Activated naive CD4-positive, alpha-beta T cell treated with Interleukin-2 at 50 U/mL for 16 hours (primary cell): ENCODE data around the gene NEDD4L.
"Not testable (repeated sequence)": the region's sequence is repeated elsewhere in the genome, so short reads cannot be mapped to it uniquely, and the experiment has no call there.

Source experiments
- DNase-seq: peaks from one replicate; pipeline ENCODE4 v3.0.0-alpha.2; 2020

NEDD4L gene

GRCh38 chr18:58247363-58247834 is 203.4 kb downstream of the NEDD4L start:
- no peak for DNase-seq

GRCh38 chr18:58249712-58250111 is 205.7 kb downstream of the NEDD4L start:
- DNase-seq = no peak

- no peak for DNase-seq
Measured at GRCh38 chr18:58251416-58251815, 207.4 kb downstream of the NEDD4L start.

- DNase-seq = no peak
Measured at GRCh38 chr18:58252166-58252565, 208.1 kb downstream of the NEDD4L start.

- no peak for DNase-seq
Measured at GRCh38 chr18:58253318-58253717, 209.3 kb downstream of the NEDD4L start.

GRCh38 chr18:58253871-58254270 is 209.8 kb downstream of the NEDD4L start:
- no peak for DNase-seq

- no peak for DNase-seq
Measured at GRCh38 chr18:58254873-58255511, 211.0 kb downstream of the NEDD4L start.

GRCh38 chr18:58255701-58256311 is 211.8 kb downstream of the NEDD4L start:
- no peak for DNase-seq

GRCh38 chr18:58256316-58257080 is 212.5 kb downstream of the NEDD4L start:
- no peak for DNase-seq

- no peak for DNase-seq
Measured at GRCh38 chr18:58257461-58257860, 213.4 kb downstream of the NEDD4L start.

GRCh38 chr18:58258692-58259342 is 214.8 kb downstream of the NEDD4L start:
- DNase-seq = no peak

- DNase-seq = no peak
Measured at GRCh38 chr18:58263055-58263957, 219.3 kb downstream of the NEDD4L start.

GRCh38 chr18:58264075-58264474 is 220.0 kb downstream of the NEDD4L start:
- no peak for DNase-seq

GRCh38 chr18:58264840-58265239 is 220.8 kb downstream of the NEDD4L start:
- no peak for DNase-seq

GRCh38 chr18:58265489-58265888 is 221.5 kb downstream of the NEDD4L start:
- not testable (repeated sequence) for DNase-seq

- no peak for DNase-seq
Measured at GRCh38 chr18:58266291-58266690, 222.3 kb downstream of the NEDD4L start.

- DNase-seq = no peak
Measured at GRCh38 chr18:58267493-58267892, 223.5 kb downstream of the NEDD4L start.

- no peak for DNase-seq
Measured at GRCh38 chr18:58268849-58269248, 224.8 kb downstream of the NEDD4L start.

GRCh38 chr18:58269931-58270330 is 225.9 kb downstream of the NEDD4L start:
- no peak for DNase-seq

GRCh38 chr18:58270396-58270795 is 226.4 kb downstream of the NEDD4L start:
- no peak for DNase-seq

- no peak for DNase-seq
Measured at GRCh38 chr18:58271770-58272169, 227.7 kb downstream of the NEDD4L start.

GRCh38 chr18:58272209-58272608 is 228.2 kb downstream of the NEDD4L start:
- DNase-seq = no peak
